GM19239 (cell line): ENCODE data around the gene SNAP47.

Source experiments
- DNase-seq: peaks from one replicate; pipeline ENCODE4 v3.0.0; 2011; ENCODE audit warnings: low spot score; ENCODE audit not compliant: insufficient read length
- FAIRE-seq: peaks from 2 replicates; lab custom pipeline; 2011; peaks lifted over from hg19 to GRCh38; lab: Jason Lieb, UNC

Gene SNAP47

GRCh38 chr1:227766653-227767277, 31.5 kb downstream of the SNAP47 start:
- FAIRE-seq: no peak
- DNase-seq: no peak

- DNase-seq (no peak), FAIRE-seq (no peak)
Observed at GRCh38 chr1:227767401-227768124, 32.3 kb downstream of the SNAP47 start.

- FAIRE-seq (no peak), DNase-seq (no peak)
Observed at GRCh38 chr1:227768125-227768439, 32.8 kb downstream of the SNAP47 start.

- FAIRE-seq: no peak
- DNase-seq: no peak
Observed at GRCh38 chr1:227768640-227769039, 33.4 kb downstream of the SNAP47 start.

GRCh38 chr1:227769047-227769935, 34.1 kb downstream of the SNAP47 start:
- DNase-seq (no peak), FAIRE-seq (no peak)

- no peak for FAIRE-seq
- DNase-seq: no peak
Observed at GRCh38 chr1:227769936-227770494, 34.8 kb downstream of the SNAP47 start.

GRCh38 chr1:227770812-227771211, 35.6 kb downstream of the SNAP47 start:
- DNase-seq (no peak), FAIRE-seq (no peak)

- FAIRE-seq (no peak), DNase-seq (no peak)
Observed at GRCh38 chr1:227771326-227771725, 36.1 kb downstream of the SNAP47 start.

- FAIRE-seq (no peak), DNase-seq (no peak)
Observed at GRCh38 chr1:227771771-227772170, 36.5 kb downstream of the SNAP47 start.

- no peak for DNase-seq
- no peak for FAIRE-seq
Observed at GRCh38 chr1:227773558-227773957, 38.3 kb downstream of the SNAP47 start.

GRCh38 chr1:227774051-227774731, 39.0 kb downstream of the SNAP47 start:
- FAIRE-seq (no peak), DNase-seq (no peak)

GRCh38 chr1:227774821-227775661, 39.8 kb downstream of the SNAP47 start:
- FAIRE-seq: no peak

GRCh38 chr1:227775841-227776240, 40.6 kb downstream of the SNAP47 start:
- FAIRE-seq (no peak), DNase-seq (no peak)

More at GRCh38 chr1:227774821-227775661, 39.8 kb downstream of the SNAP47 start:
- no peak for DNase-seq

GRCh38 chr1:227776331-227776771, 41.1 kb downstream of the SNAP47 start:
- FAIRE-seq (no peak), DNase-seq (no peak)

- FAIRE-seq (no peak), DNase-seq (no peak)
Observed at GRCh38 chr1:227777156-227777555, 41.9 kb downstream of the SNAP47 start.

GRCh38 chr1:227777646-227778045, 42.4 kb downstream of the SNAP47 start:
- FAIRE-seq: no peak
- DNase-seq: no peak

GRCh38 chr1:227778401-227778947, 43.2 kb downstream of the SNAP47 start:
- DNase-seq (no peak), FAIRE-seq (no peak)

GRCh38 chr1:227779021-227779441, 43.8 kb downstream of the SNAP47 start:
- FAIRE-seq: no peak
- no peak for DNase-seq

- FAIRE-seq: no peak
- DNase-seq: no peak
Observed at GRCh38 chr1:227779685-227780084, 44.5 kb downstream of the SNAP47 start.
